ENCODE measurements around the gene OLFM2. TPM values are rescaled to one million over a fixed set of nuclear protein-coding genes. Genes with fewer than 3 reads are reported as not detected.

Gene OLFM2
- total RNA-seq, 1 donor from 2014 or later = 7.3 TPM

DNA sequence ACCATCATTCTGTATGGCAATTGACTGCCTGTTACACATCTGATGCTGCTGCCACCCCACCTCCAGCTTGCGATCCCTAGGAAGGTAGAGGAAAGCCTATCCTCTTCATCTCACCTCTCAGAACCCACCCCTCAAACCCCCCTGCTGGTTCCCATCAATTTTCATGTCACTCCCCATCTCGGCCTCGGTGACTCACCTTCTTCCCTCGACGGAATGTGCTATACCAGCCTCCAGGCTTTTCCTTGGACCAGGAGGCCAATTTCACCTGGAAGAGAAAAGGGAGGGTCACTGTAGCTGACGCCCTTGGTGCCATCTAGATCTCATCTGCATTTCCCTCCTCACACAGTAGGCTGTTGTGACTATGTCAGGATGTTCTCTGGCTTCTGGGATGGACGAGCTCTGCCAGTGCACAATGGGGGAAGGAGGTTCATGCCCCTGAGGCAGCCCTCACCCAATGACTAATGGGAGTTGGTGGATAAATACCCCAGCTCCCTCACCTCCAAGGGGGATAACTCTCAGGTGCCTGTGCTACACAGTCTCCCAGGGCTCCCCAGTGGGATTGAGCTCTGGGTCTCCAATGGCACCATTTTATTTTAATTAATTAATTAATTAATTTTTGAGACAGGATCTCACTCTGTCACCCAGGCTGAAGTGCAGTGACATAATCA is 26.4 kb upstream of the OLFM2 start:
- Mint-ChIP-seq H3K9me3 (no peaks in the 10 kb centered on the region), H3K27ac (ENCODE audit: unreplicated experiment) (no peak overlapping the region), H3K27me3 (ENCODE audit: low read depth) (peaks cover 42% of the 10 kb centered on the region), H3K36me3 (ENCODE audit: low read depth) (no peaks in the 10 kb centered on the region), H3K4me1 (no peaks in the 10 kb centered on the region), H3K4me3 (no peak overlapping the region)
- TF ChIP-seq, protein P1, sequence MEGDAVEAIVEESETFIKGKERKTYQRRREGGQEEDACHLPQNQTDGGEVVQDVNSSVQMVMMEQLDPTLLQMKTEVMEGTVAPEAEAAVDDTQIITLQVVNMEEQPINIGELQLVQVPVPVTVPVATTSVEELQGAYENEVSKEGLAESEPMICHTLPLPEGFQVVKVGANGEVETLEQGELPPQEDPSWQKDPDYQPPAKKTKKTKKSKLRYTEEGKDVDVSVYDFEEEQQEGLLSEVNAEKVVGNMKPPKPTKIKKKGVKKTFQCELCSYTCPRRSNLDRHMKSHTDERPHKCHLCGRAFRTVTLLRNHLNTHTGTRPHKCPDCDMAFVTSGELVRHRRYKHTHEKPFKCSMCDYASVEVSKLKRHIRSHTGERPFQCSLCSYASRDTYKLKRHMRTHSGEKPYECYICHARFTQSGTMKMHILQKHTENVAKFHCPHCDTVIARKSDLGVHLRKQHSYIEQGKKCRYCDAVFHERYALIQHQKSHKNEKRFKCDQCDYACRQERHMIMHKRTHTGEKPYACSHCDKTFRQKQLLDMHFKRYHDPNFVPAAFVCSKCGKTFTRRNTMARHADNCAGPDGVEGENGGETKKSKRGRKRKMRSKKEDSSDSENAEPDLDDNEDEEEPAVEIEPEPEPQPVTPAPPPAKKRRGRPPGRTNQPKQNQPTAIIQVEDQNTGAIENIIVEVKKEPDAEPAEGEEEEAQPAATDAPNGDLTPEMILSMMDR (conservative IDR thresholded peaks at IDR 0.05) = no peak
- DNase-seq (ENCODE audit: low read depth, low spot score) = no peak

DNA sequence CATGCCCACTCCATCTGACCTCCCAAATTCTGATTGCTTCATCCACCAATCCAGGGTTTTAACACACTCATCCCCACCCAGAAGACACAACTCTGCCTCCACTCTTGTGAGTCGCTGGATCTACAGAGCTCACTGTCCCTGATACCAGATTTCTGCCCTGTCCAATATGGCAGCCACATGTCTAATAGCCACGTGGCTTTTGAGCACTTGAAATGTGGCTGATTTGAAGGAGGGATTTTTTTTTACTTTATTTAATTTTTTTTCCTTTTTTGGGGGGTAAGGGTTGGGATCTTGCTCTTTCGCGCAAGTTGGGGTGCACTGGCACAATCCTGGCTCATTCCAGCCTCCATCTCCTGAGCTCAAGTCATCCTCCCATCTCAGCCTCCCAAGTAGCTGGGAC is 24.8 kb upstream of the OLFM2 start:
- H3K27ac Mint-ChIP-seq (ENCODE audit: unreplicated experiment) = no peak overlapping the region
- no peak for DNase-seq (ENCODE audit: low read depth, low spot score)
- H3K27me3 Mint-ChIP-seq (ENCODE audit: low read depth) = peaks cover 30% of the 10 kb centered on the region
- no peaks in the 10 kb centered on the region for H3K4me1 Mint-ChIP-seq
- no peak overlapping the region for H3K4me3 Mint-ChIP-seq
- H3K9me3 Mint-ChIP-seq = no peaks in the 10 kb centered on the region
- TF ChIP-seq, protein P1 (conservative IDR thresholded peaks at IDR 0.05) = no peak
- H3K36me3 Mint-ChIP-seq (ENCODE audit: low read depth) = no peaks in the 10 kb centered on the region

DNA sequence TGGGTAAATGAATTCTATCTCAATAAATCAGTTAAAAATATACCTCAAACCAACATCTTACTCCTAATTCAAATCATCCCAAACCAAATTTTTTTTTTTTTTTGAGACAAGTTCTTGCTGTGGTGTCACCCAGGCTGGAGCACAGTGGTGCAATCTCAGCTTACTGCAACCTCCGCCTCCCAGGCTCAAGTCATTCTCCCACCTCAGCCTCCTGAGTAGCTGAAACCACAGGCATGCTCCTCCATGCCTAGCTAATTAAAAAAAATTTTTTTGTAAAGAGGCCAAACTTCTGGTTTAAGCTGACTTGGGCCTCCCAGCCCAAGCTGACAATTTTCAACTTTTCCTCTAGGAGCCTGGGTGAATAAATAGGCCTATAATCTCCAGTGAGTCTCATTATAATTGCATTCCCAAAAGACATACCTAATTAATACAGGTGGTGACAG is 22.1 kb upstream of the OLFM2 start:
- Mint-ChIP-seq H3K4me3 (no peak overlapping the region), H3K27ac (ENCODE audit: unreplicated experiment) (no peak overlapping the region), H3K9me3 (no peaks in the 10 kb centered on the region), H3K36me3 (ENCODE audit: low read depth) (no peaks in the 10 kb centered on the region), H3K27me3 (ENCODE audit: low read depth) (peaks cover 13% of the 10 kb centered on the region), H3K4me1 (no peaks in the 10 kb centered on the region)
- TF ChIP-seq, protein P1 (conservative IDR thresholded peaks at IDR 0.05) = no peak
- DNase-seq (ENCODE audit: low read depth, low spot score) = no peak

DNA sequence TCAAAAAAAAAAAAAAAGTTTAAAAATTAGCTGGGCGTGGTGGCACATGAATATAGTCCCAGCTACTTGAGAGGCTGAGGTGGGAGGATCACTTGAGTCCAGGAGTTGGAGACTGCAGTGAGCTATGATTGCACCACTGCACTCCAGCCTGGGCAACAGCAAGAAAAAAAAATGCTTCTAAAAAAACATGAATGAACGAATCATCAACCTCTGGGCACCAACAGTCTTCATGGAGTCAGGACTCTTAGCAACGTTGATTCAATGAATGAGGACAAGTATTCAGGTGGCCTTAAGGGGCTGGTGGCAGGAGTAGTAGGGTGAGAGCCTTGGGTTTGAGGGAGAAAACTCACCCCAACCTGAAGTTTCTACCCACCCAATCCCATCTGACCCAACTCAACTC is 20.6 kb upstream of the OLFM2 start:
- no peaks in the 10 kb centered on the region for H3K4me1 Mint-ChIP-seq
- peaks cover 11% of the 10 kb centered on the region for H3K27me3 Mint-ChIP-seq (ENCODE audit: low read depth)
- no peak overlapping the region for H3K27ac Mint-ChIP-seq (ENCODE audit: unreplicated experiment)
- H3K36me3 Mint-ChIP-seq (ENCODE audit: low read depth) = no peaks in the 10 kb centered on the region
- H3K9me3 Mint-ChIP-seq = no peaks in the 10 kb centered on the region
- TF ChIP-seq, protein P1 (conservative IDR thresholded peaks at IDR 0.05) = no peak
- no peak for DNase-seq (ENCODE audit: low read depth, low spot score)
- H3K4me3 Mint-ChIP-seq = no peak overlapping the region

DNA sequence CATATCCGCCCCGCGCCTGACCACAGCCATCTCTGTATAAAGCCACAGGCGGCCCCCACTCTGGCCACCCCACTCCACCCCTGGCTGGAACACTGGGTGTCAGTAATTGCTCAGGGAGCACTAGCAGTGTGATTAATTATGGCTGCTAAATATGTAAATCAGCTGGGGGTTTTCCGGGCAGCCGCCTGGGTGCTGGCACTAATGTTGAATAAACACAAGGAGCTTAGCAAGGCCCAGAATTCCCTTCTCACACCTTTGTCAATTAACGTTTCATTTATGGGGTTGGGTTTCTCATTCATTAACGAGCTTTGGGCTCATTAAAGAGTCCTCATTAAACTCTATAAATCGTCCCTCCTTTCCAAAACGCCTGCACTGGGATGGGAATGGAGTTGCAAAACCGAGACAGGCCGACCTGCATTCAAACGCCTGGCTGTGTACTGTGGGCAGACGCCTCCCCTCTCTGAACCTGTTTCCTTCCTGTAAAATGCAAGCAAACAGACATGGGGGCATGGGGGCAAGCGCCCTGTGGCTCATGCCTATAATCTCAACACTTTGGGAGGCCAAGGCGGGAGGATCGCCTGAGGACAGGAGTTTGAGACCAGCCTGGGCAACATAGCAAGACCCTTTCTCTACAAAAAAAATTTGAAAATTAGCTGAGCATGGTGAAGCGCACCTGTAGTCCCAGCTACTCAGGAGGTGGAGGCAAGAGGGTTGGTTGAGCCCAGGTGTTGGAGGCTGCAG is 17.7 kb upstream of the OLFM2 start:
- H3K4me3 Mint-ChIP-seq = no peak overlapping the region
- H3K9me3 Mint-ChIP-seq = no peaks in the 10 kb centered on the region
- no peak overlapping the region for H3K27ac Mint-ChIP-seq (ENCODE audit: unreplicated experiment)

More for the DNA sequence above, 17.7 kb upstream of the OLFM2 start:
- H3K27me3 Mint-ChIP-seq (ENCODE audit: low read depth) = peaks cover 8% of the 10 kb centered on the region
- no peaks in the 10 kb centered on the region for H3K36me3 Mint-ChIP-seq (ENCODE audit: low read depth)
- DNase-seq (ENCODE audit: low read depth, low spot score) = no peak
- no peaks in the 10 kb centered on the region for H3K4me1 Mint-ChIP-seq
- TF ChIP-seq, protein P1 (conservative IDR thresholded peaks at IDR 0.05) = no peak

Measured in neural crest cell (in vitro differentiated cells).